Astrocyte (in vitro differentiated cells and primary cell): ENCODE data around the gene HABP4. TPM values are rescaled to one million over a fixed set of nuclear protein-coding genes. Genes with fewer than 3 reads are reported as not detected.
"Not testable (repeated sequence)": the region's sequence is repeated elsewhere in the genome, so short reads cannot be mapped to it uniquely, and the experiment has no call there.

Source experiments
- DNase-seq: peaks from one replicate; pipeline ENCODE4 v3.0.0-alpha.2; 2010; ENCODE audit warnings: low read depth
- FAIRE-seq: peaks from 2 replicates; lab custom pipeline; 2011; peaks lifted over from hg19 to GRCh38; lab: Jason Lieb, UNC
- H2AFZ ChIP-seq: 2 replicates; pipeline ENCODE4 v1.6.0; 2012; ENCODE audit warnings: low read depth, low read length, inconsistent platforms
- H3K27ac ChIP-seq: 2 replicates; pipeline ENCODE4 v1.5.1; 2011; ENCODE audit warnings: low read depth, low read length, inconsistent platforms
- H3K27me3 ChIP-seq: 2 replicates; pipeline ENCODE4 v1.6.0; 2011; ENCODE audit warnings: low read length, inconsistent platforms; ENCODE audit not compliant: insufficient read depth
- H3K36me3 ChIP-seq: 2 replicates; pipeline ENCODE4 v1.5.1; 2011; ENCODE audit warnings: low read length, inconsistent platforms; ENCODE audit not compliant: insufficient read depth
- H3K4me1 ChIP-seq: 2 replicates; pipeline ENCODE4 v1.5.1; 2011; ENCODE audit warnings: low read length, inconsistent platforms; ENCODE audit not compliant: insufficient read depth
- H3K4me2 ChIP-seq: 2 replicates; pipeline ENCODE4 v1.6.0; 2012; ENCODE audit warnings: low read length, inconsistent platforms
- H3K4me3 ChIP-seq: 2 replicates; pipeline ENCODE4 v1.5.1; 2011; ENCODE audit warnings: low read depth, mild to moderate bottlenecking, low read length, inconsistent platforms; ENCODE audit not compliant: insufficient read depth
- H3K79me2 ChIP-seq: 2 replicates; pipeline ENCODE4 v1.6.0; 2012; ENCODE audit warnings: mild to moderate bottlenecking, low read length, inconsistent platforms; ENCODE audit not compliant: insufficient read depth
- H3K9ac ChIP-seq: 2 replicates; pipeline ENCODE4 v1.6.0; 2012; ENCODE audit warnings: mild to moderate bottlenecking, low read length, inconsistent platforms
- H3K9me3 ChIP-seq: 2 replicates; pipeline ENCODE4 v1.5.1; 2012; ENCODE audit warnings: low read depth, mild to moderate bottlenecking, low read length, inconsistent platforms; ENCODE audit not compliant: insufficient read depth
- H4K20me1 ChIP-seq: 2 replicates; pipeline ENCODE4 v1.6.0; 2012; ENCODE audit warnings: low read length, inconsistent platforms; ENCODE audit not compliant: insufficient read depth
- H3K27ac Mint-ChIP-seq: one replicate; pipeline ENCODE4 v1.8.0; 2021; ENCODE audit warnings: mild to moderate bottlenecking, mixed read lengths; ENCODE audit not compliant: unreplicated experiment
- H3K27me3 Mint-ChIP-seq: one replicate; pipeline ENCODE4 v1.8.0; 2021; ENCODE audit warnings: low read depth, mixed read lengths; ENCODE audit not compliant: unreplicated experiment
- H3K36me3 Mint-ChIP-seq: one replicate; pipeline ENCODE4 v1.8.0; 2021; ENCODE audit warnings: low read depth, mixed read lengths; ENCODE audit not compliant: unreplicated experiment
- H3K4me1 Mint-ChIP-seq: one replicate; pipeline ENCODE4 v1.8.0; 2021; ENCODE audit warnings: low read depth, mixed read lengths; ENCODE audit not compliant: unreplicated experiment
- H3K4me3 Mint-ChIP-seq: one replicate; pipeline ENCODE4 v1.8.0; 2021; ENCODE audit warnings: mild to moderate bottlenecking, moderate library complexity, mixed read lengths; ENCODE audit not compliant: unreplicated experiment
- H3K9me3 Mint-ChIP-seq: one replicate; pipeline ENCODE4 v1.8.0; 2021; ENCODE audit warnings: mild to moderate bottlenecking, mixed read lengths; ENCODE audit not compliant: unreplicated experiment
- CTCF ChIP-seq: IDR thresholded peaks from 2 replicates; pipeline ENCODE4 v1.5.1; 2011; ENCODE audit warnings: low read depth, mild to moderate bottlenecking, inconsistent platforms, low read length, moderate library complexity; ENCODE audit not compliant: insufficient read depth
- EZH2 ChIP-seq: IDR thresholded peaks from 2 replicates; pipeline ENCODE4 v1.6.1; 2012; ENCODE audit warnings: mild to moderate bottlenecking, low read length, inconsistent platforms; ENCODE audit not compliant: insufficient read depth
- total RNA-seq: library from RNA; stranded (reverse); gene quantifications from 2 replicates; pipeline ENCODE4 v1.2.1, GENCODE V29; 2021

The HABP4 gene
- total RNA-seq, 1 donor from 2014 or later, result 20.1 TPM

- peaks cover 28% of the 10 kb centered on the region for H3K4me1 Mint-ChIP-seq
- H3K9ac ChIP-seq, result no peak overlapping the region
- H3K36me3 ChIP-seq, result no peaks in the 10 kb centered on the region
- no peak overlapping the region for H3K27ac ChIP-seq
- H3K4me1 ChIP-seq, result no peaks in the 10 kb centered on the region
- H4K20me1 ChIP-seq, result no peaks in the 10 kb centered on the region
- no peak overlapping the region for H3K4me3 ChIP-seq
- H3K9me3 Mint-ChIP-seq, result no peaks in the 10 kb centered on the region
- H3K36me3 Mint-ChIP-seq, result peaks cover 12% of the 10 kb centered on the region
- H3K4me2 ChIP-seq, result peak overlapping the region; percentile 3
- H3K4me3 Mint-ChIP-seq, result no peak overlapping the region
- H2AFZ ChIP-seq, result no peak overlapping the region
- H3K27me3 Mint-ChIP-seq, result no peaks in the 10 kb centered on the region
- H3K27me3 ChIP-seq, result no peaks in the 10 kb centered on the region
- TF ChIP-seq CTCF (no peak), EZH2 (no peak)
- FAIRE-seq (no peak), DNase-seq (no peak)
- H3K27ac Mint-ChIP-seq, result peak overlapping the region; percentile 93
- no peaks in the 10 kb centered on the region for H3K9me3 ChIP-seq
- no peaks in the 10 kb centered on the region for H3K79me2 ChIP-seq
Measured at GRCh38 chr9:96501633-96502538, 51.9 kb downstream of the HABP4 start.

GRCh38 chr9:96502539-96503373 lies 52.8 kb downstream of the HABP4 start:
- H3K4me3 Mint-ChIP-seq, result no peak overlapping the region
- no peak overlapping the region for H3K27ac Mint-ChIP-seq
- H3K9me3 ChIP-seq, result no peaks in the 10 kb centered on the region
- no peaks in the 10 kb centered on the region for H3K27me3 ChIP-seq
- H3K9ac ChIP-seq, result no peak overlapping the region
- H3K4me1 ChIP-seq, result no peaks in the 10 kb centered on the region
- peak; percentile 37 for FAIRE-seq
- no peaks in the 10 kb centered on the region for H4K20me1 ChIP-seq
- TF ChIP-seq EZH2 (no peak), CTCF (no peak)
- no peaks in the 10 kb centered on the region for H3K27me3 Mint-ChIP-seq
- no peak overlapping the region for H3K4me2 ChIP-seq
- H3K79me2 ChIP-seq, result no peaks in the 10 kb centered on the region
- no peaks in the 10 kb centered on the region for H3K36me3 ChIP-seq
- H3K27ac ChIP-seq, result no peak overlapping the region
- peak; percentile 29 for DNase-seq
- no peak overlapping the region for H3K4me3 ChIP-seq
- H3K36me3 Mint-ChIP-seq, result peaks cover 12% of the 10 kb centered on the region
- no peaks in the 10 kb centered on the region for H3K9me3 Mint-ChIP-seq
- no peak overlapping the region for H2AFZ ChIP-seq
- H3K4me1 Mint-ChIP-seq, result peaks cover 28% of the 10 kb centered on the region

- not testable (repeated sequence) for H3K27me3 Mint-ChIP-seq, H3K27me3 ChIP-seq, H3K4me1 ChIP-seq, H3K4me3 ChIP-seq, H3K4me3 Mint-ChIP-seq, H3K27ac Mint-ChIP-seq, H3K9me3 Mint-ChIP-seq, H3K27ac ChIP-seq, FAIRE-seq, DNase-seq, H3K36me3 ChIP-seq, H3K79me2 ChIP-seq, H3K9ac ChIP-seq, H2AFZ ChIP-seq, H3K9me3 ChIP-seq, H3K4me2 ChIP-seq, H4K20me1 ChIP-seq
- Mint-ChIP-seq H3K36me3 (peaks cover 13% of the 10 kb centered on the region), H3K4me1 (peaks cover 28% of the 10 kb centered on the region)
Measured at GRCh38 chr9:96503374-96503748, 53.4 kb downstream of the HABP4 start.
